NB4 (cell line): Measurements from ENCODE around the gene RGL1.

Source experiments
- DNase-seq: peaks from one replicate; pipeline ENCODE4 v3.0.0; 2010; ENCODE audit warnings: low read depth
- H3K4me3 ChIP-seq: one replicate; pipeline ENCODE4 v1.5.1; 2011; ENCODE audit warnings: mild to moderate bottlenecking, low read depth, low read length, moderate library complexity
- MYC ChIP-seq: IDR thresholded peaks from 2 replicates; pipeline ENCODE4 v1.6.1; 2011; ENCODE audit warnings: low read depth, low read length
- POLR2A ChIP-seq: IDR thresholded peaks from 2 replicates; pipeline ENCODE4 v1.6.1; 2011; ENCODE audit warnings: mild to moderate bottlenecking; ENCODE audit not compliant: insufficient read length; ENCODE audit errors: extremely low read depth
- TF ChIP-seq, protein P1 (sequence below): IDR thresholded peaks from one replicate; pipeline ENCODE4 v1.5.1; 2012; ENCODE audit warnings: low read depth, low read length
- TF ChIP-seq, protein P2 (sequence below): IDR thresholded peaks from 2 replicates; pipeline ENCODE4 v1.6.1; 2011; ENCODE audit warnings: low read depth, low read length

RGL1 gene

GRCh38 chr1:183933528-183934179 lies 128.7 kb downstream of the RGL1 start:
- H3K4me3 ChIP-seq, result no peak overlapping the region
- TF ChIP-seq, protein P1, sequence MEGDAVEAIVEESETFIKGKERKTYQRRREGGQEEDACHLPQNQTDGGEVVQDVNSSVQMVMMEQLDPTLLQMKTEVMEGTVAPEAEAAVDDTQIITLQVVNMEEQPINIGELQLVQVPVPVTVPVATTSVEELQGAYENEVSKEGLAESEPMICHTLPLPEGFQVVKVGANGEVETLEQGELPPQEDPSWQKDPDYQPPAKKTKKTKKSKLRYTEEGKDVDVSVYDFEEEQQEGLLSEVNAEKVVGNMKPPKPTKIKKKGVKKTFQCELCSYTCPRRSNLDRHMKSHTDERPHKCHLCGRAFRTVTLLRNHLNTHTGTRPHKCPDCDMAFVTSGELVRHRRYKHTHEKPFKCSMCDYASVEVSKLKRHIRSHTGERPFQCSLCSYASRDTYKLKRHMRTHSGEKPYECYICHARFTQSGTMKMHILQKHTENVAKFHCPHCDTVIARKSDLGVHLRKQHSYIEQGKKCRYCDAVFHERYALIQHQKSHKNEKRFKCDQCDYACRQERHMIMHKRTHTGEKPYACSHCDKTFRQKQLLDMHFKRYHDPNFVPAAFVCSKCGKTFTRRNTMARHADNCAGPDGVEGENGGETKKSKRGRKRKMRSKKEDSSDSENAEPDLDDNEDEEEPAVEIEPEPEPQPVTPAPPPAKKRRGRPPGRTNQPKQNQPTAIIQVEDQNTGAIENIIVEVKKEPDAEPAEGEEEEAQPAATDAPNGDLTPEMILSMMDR, result no peak
- TF ChIP-seq, protein P2, sequence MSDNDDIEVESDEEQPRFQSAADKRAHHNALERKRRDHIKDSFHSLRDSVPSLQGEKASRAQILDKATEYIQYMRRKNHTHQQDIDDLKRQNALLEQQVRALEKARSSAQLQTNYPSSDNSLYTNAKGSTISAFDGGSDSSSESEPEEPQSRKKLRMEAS, result no peak
- TF ChIP-seq POLR2A (no peak), MYC (no peak)
- no peak for DNase-seq

DNA sequence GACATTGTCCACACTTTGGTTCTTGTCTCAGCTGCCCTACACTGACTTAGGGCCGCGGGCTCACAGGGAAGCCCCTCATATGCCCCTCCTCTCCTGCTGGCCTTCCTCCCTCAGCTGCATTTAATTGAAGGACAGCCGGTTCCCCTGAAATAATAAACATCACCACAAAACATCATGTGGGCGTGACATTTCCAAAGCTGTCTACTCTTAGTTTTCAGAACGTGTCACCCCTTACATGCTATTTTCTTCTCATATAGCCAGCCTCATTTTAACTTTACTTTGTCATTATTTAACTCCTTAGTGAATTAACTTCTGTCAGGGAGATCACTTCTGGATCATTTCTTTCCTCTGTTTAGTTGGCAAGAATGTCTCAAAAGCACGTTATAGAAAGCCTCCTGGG lies 129.4 kb downstream of the RGL1 start:
- no peak overlapping the region for H3K4me3 ChIP-seq
- DNase-seq, result no peak
- TF ChIP-seq, protein P2, result no peak
- TF ChIP-seq, protein P1, result no peak
- TF ChIP-seq POLR2A, result no peak
- no peak for TF ChIP-seq MYC

- DNase-seq, result no peak
- TF ChIP-seq MYC (no peak), POLR2A (no peak)
- TF ChIP-seq, protein P1, result no peak
- TF ChIP-seq, protein P2, result no peak
- H3K4me3 ChIP-seq, result no peak overlapping the region
These were observed 131.1 kb downstream of the RGL1 start for GRCh38 chr1:183936009-183936408.

DNA sequence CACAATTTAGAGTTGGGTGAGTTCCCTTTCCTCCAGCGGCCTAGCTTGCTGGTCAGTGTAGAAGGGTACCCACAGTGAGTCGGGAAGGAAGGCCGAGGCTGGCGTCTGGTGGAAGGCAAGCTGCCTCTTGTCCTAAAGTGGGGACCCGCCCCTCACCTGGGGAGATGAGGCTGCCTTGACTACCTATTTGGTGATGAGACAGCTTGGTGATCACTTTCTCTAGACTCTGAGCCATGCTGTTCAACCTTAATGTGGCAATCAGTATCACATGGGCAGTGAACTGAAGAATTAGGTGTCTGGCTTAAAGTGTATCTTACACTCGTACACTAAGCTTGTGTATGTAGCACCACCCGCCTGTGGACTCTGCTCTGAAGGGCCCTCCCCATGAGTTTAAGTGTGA lies 131.9 kb downstream of the RGL1 start:
- TF ChIP-seq POLR2A (no peak), MYC (no peak)
- TF ChIP-seq, protein P1, result no peak
- TF ChIP-seq, protein P2, result no peak
- no peak for DNase-seq
- no peak overlapping the region for H3K4me3 ChIP-seq

- TF ChIP-seq POLR2A (no peak), MYC (no peak)
- TF ChIP-seq, protein P1, result no peak
- TF ChIP-seq, protein P2, result no peak
- no peak overlapping the region for H3K4me3 ChIP-seq
- DNase-seq, result no peak
These were observed 132.7 kb downstream of the RGL1 start for GRCh38 chr1:183937611-183938010.

- DNase-seq, result no peak
- H3K4me3 ChIP-seq, result no peak overlapping the region
- TF ChIP-seq MYC, result no peak
- TF ChIP-seq, protein P1, result no peak
- TF ChIP-seq, protein P2, result no peak
- TF ChIP-seq POLR2A, result no peak
These were observed 136.1 kb downstream of the RGL1 start for GRCh38 chr1:183941001-183941400.
